ENCODE measurements around the gene CLCC1.

DNA sequence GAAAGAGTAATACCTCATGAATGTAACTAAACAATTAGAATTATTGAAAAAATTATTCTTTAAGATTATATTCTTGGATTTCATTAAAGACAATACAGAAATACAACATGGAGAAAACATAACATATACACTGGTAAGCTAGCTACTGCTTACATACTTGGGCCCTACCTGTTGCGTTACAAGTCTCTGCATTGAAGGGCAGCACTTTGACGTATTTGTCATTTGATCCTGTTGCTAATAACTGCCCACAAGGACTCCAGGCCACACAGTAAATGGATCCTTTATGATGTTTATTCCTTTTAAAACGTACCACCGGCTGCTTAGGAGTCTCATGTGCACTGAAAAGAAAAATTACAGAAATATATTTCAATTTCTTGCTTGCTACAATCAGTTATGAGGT, 19.8 kb upstream of the CLCC1 start:
- TF ChIP-seq SUZ12 (IDR thresholded peaks at IDR 0.05; ENCODE audit: extremely low read depth, insufficient read depth, insufficient read length) (no peak), YY1 (IDR thresholded peaks at IDR 0.05; ENCODE audit: insufficient read depth, insufficient read length) (no peak)

Measured in NT2/D1 (cell line).